SU-DHL-6 (cell line): ENCODE results near the gene ATP5PO.

ENCODE experiments used
- H2AFZ ChIP-seq: fragments of 200-600 bp; sonication (generic); 2 replicates; pipeline ENCODE4 v1.6.1; 2014; ENCODE audit warnings: low read depth, mild to moderate bottlenecking, moderate library complexity, mixed read lengths, antibody characterized with exemption, low read length; ENCODE audit not compliant: severe bottlenecking
- H3F3A ChIP-seq: fragments of 200-600 bp; shearing (Covaris generic); 2 replicates; pipeline ENCODE4 v1.6.0; 2016; ENCODE audit warnings: antibody characterized with exemption, mild to moderate bottlenecking; ENCODE audit not compliant: insufficient read depth
- H3K27ac ChIP-seq: fragments of 200-600 bp; sonication (generic); 2 replicates; pipeline ENCODE4 v1.5.1; 2016; ENCODE audit warnings: low read depth, mild to moderate bottlenecking, low read length, moderate library complexity, mixed read lengths
- H3K27me3 ChIP-seq: fragments of 200-600 bp; sonication (generic), shearing (Covaris generic); 2 replicates; pipeline ENCODE4 v1.6.0; 2014; ENCODE audit warnings: mild to moderate bottlenecking, low read length
- H3K36me3 ChIP-seq: fragments of 200-600 bp; sonication (generic); 2 replicates; pipeline ENCODE4 v1.6.1; 2014; ENCODE audit warnings: mild to moderate bottlenecking, low read length, mixed read lengths
- H3K4me2 ChIP-seq: fragments of 300-600, 200-600 bp; shearing (Covaris generic), sonication (generic); 2 replicates; pipeline ENCODE4 v1.6.0; 2014; ENCODE audit warnings: low read length, low read depth, mild to moderate bottlenecking; ENCODE audit not compliant: poor library complexity, severe bottlenecking
- H3K4me3 ChIP-seq: fragments of 200-600 bp; sonication (generic); 2 replicates; pipeline ENCODE4 v1.5.1; 2014; ENCODE audit warnings: antibody characterized with exemption, low read length, mild to moderate bottlenecking, mixed read lengths; ENCODE audit not compliant: insufficient read depth, poor library complexity, severe bottlenecking
- H3K79me2 ChIP-seq: fragments of 200-600 bp; sonication (generic); 2 replicates; pipeline ENCODE4 v1.6.1; 2014; ENCODE audit warnings: mild to moderate bottlenecking, low read length, moderate library complexity; ENCODE audit not compliant: insufficient read depth
- H3K9ac ChIP-seq: fragments of 200-600 bp; sonication (generic); 2 replicates; pipeline ENCODE4 v1.7.0; 2014; ENCODE audit warnings: mild to moderate bottlenecking, low read length
- H3K9me2 ChIP-seq: fragments of 200-600 bp; sonication (generic); replicated peaks from 2 replicates; pipeline ENCODE4 v1.6.1; 2014; ENCODE audit warnings: low read length; ENCODE audit not compliant: insufficient read depth
- H3K9me3 ChIP-seq: fragments of 200-600 bp; sonication (generic); 2 replicates; pipeline ENCODE4 v1.6.1; 2014; ENCODE audit warnings: low read length, mixed read lengths; ENCODE audit not compliant: insufficient read depth
- H4K20me1 ChIP-seq: fragments of 200-600 bp; sonication (generic); 2 replicates; pipeline ENCODE4 v1.6.1; 2014; ENCODE audit warnings: low read depth, mild to moderate bottlenecking, antibody characterized with exemption, low read length, moderate library complexity, mixed read lengths
- CTCF ChIP-seq: fragments of 200-600 bp; sonication (generic); IDR thresholded peaks from one replicate; pipeline ENCODE4 v1.5.1; 2017; ENCODE audit warnings: antibody characterized with exemption, mild to moderate bottlenecking, low read length, moderate library complexity; ENCODE audit not compliant: insufficient read depth, poor library complexity, severe bottlenecking
- EZH2phosphoT487 ChIP-seq: fragments of 200-600 bp; sonication (generic), shearing (Covaris generic); conservative IDR thresholded peaks from 2 replicates; pipeline ENCODE4 v1.6.1; 2018; ENCODE audit warnings: mild to moderate bottlenecking, antibody characterized with exemption, low read length, moderate library complexity, mixed read lengths

The ATP5PO gene

DNA sequence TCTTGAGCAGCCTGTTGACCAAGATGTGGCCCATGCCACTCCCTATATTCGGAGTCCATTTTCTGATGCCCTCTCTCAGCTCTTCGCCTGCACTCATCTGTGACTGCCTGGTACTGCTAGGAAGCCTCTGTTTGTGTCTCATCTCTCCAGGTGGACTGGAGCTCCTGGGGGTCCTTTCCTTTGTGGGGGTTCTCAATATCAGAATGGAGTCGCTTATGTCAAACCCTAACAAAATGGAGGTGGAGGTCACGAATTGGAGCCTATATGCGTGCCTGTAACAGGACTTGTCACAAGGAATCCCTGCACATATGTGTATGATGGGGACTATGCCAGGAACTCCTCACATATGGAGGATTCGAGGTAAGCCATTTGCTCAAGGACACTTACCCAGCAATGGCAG, 46.7 kb upstream of the ATP5PO start:
- TF ChIP-seq EZH2phosphoT487 = no peak
- Histone ChIP-seq H3K4me2 (no peak overlapping the region), H3F3A (0 out of 2 replicates have a peak, but pooled peaks cover 3% of the 10 kb centered on the region), H3K4me3 (no peak overlapping the region), H3K27ac (no peak overlapping the region), H3K27me3 (no peaks in the 10 kb centered on the region), H3K9me2 (no peaks in the 10 kb centered on the region), H2AFZ (no peak overlapping the region), H3K9ac (no peak overlapping the region), H3K79me2 (no peaks in the 10 kb centered on the region), H3K9me3 (no peaks in the 10 kb centered on the region; the same call in 1 of the 2 replicates), H3K36me3 (peaks cover 6% of the 10 kb centered on the region; the same call in 1 of the 2 replicates), H4K20me1 (no peaks in the 10 kb centered on the region)

- no peak overlapping the region for H3K9ac ChIP-seq
- H2AFZ ChIP-seq = no peak overlapping the region
- TF ChIP-seq CTCF = no peak
- TF ChIP-seq EZH2phosphoT487 = no peak
- H3K9me2 ChIP-seq = no peaks in the 10 kb centered on the region
- 0 out of 2 replicates have a peak, but pooled peaks cover 3% of the 10 kb centered on the region for H3F3A ChIP-seq
- no peaks in the 10 kb centered on the region for H3K27me3 ChIP-seq
- no peaks in the 10 kb centered on the region; the same call in 1 of the 2 replicates for H3K9me3 ChIP-seq
- peaks cover 6% of the 10 kb centered on the region; the same call in 1 of the 2 replicates for H3K36me3 ChIP-seq
- no peak overlapping the region for H3K4me2 ChIP-seq
- H4K20me1 ChIP-seq = no peaks in the 10 kb centered on the region
- no peaks in the 10 kb centered on the region for H3K79me2 ChIP-seq
- H3K27ac ChIP-seq = no peak overlapping the region
- no peak overlapping the region for H3K4me3 ChIP-seq
These were observed 45.5 kb upstream of the ATP5PO start for GRCh38 chr21:33961061-33961460.

- Histone ChIP-seq H3K9me2 (no peaks in the 10 kb centered on the region), H3K27me3 (no peaks in the 10 kb centered on the region), H3K9me3 (no peaks in the 10 kb centered on the region; the same call in 1 of the 2 replicates), H3K27ac (no peak overlapping the region), H3K79me2 (no peaks in the 10 kb centered on the region), H4K20me1 (no peaks in the 10 kb centered on the region), H3K36me3 (peaks cover 6% of the 10 kb centered on the region; the same call in 1 of the 2 replicates), H2AFZ (no peak overlapping the region), H3K4me3 (no peak overlapping the region), H3F3A (0 out of 2 replicates have a peak, but pooled peaks cover 3% of the 10 kb centered on the region), H3K4me2 (no peak overlapping the region), H3K9ac (no peak overlapping the region)
- no peak for TF ChIP-seq EZH2phosphoT487
- no peak for TF ChIP-seq CTCF
These were observed 44.1 kb upstream of the ATP5PO start for GRCh38 chr21:33959680-33960079.

- H3K9ac ChIP-seq = no peak overlapping the region
- H3K27ac ChIP-seq = no peak overlapping the region
- H4K20me1 ChIP-seq = no peaks in the 10 kb centered on the region
- H3K9me3 ChIP-seq = no peaks in the 10 kb centered on the region; the same call in 1 of the 2 replicates
- H3K4me2 ChIP-seq = no peak overlapping the region
- H3K79me2 ChIP-seq = no peaks in the 10 kb centered on the region
- 0 out of 2 replicates have a peak, but pooled peaks cover 3% of the 10 kb centered on the region for H3F3A ChIP-seq
- no peaks in the 10 kb centered on the region for H3K27me3 ChIP-seq
- no peak for TF ChIP-seq CTCF
- TF ChIP-seq EZH2phosphoT487 = no peak
- H3K9me2 ChIP-seq = no peaks in the 10 kb centered on the region
- H3K4me3 ChIP-seq = no peak overlapping the region
- H3K36me3 ChIP-seq = peaks cover 3% of the 10 kb centered on the region; the same call in 1 of the 2 replicates
- no peak overlapping the region for H2AFZ ChIP-seq
These were observed 38.8 kb upstream of the ATP5PO start for GRCh38 chr21:33954395-33954794.
